Thyroid gland (tissue), 4 donors: Measurements from ENCODE around the gene TBXAS1.
"Not testable (repeated sequence)": the region's sequence is repeated elsewhere in the genome, so short reads cannot be mapped to it uniquely, and the experiment has no call there.

Experiments used
- CTCF ChIP-seq, 6 experiments: fragments of 200-600 bp in 3 of 6; fragments of 450-650 bp in 3 of 6; sonication (generic) in 3 of 6; IDR thresholded peaks; one replicate each; pipeline ENCODE4 v1.5.1; 2016 to 2019; ENCODE audit warnings: antibody characterized with exemption in 6 of 6, mild to moderate bottlenecking in 2 of 6, inconsistent platforms in 1 of 6, moderate library complexity in 1 of 6
- POLR2A ChIP-seq, 2 donors: fragments of 450-650 bp; IDR thresholded peaks; one replicate each; pipeline ENCODE4 v1.6.1; 2017; ENCODE audit warnings: antibody characterized with exemption in 2 of 2, mild to moderate bottlenecking in 2 of 2, moderate library complexity in 1 of 2

DNA sequence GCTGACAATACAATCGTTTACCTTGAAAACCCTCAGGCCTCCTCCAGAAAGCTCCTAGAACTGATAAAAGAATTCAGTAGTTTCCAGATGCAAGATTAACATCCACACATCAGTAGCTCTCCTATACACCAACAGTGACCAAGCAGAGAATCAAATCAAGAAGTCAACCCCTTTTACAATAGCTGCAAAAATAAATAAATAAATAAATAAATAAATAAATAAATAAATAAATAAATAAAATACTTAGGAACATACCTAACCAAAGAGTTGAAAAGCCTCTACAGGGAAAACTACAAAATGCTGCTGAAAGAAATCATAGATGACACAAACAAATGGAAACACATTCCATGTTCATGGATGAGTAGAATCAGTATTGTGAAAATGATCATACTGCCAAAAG lies 6.8 kb downstream of the TBXAS1 start:
- TF ChIP-seq CTCF, POLR2A (IDR thresholded peaks at IDR 0.05): not testable (repeated sequence)
